ENCODE data around the gene PPP2R2C.

GRCh38 chr4:6348408-6348807, 124.0 kb downstream of the PPP2R2C start:
- TF ChIP-seq CTCF (IDR thresholded peaks at IDR 0.05; ENCODE audit: poor library complexity, severe bottlenecking) (no peak), SMC3 (conservative IDR thresholded peaks at IDR 0.05; ENCODE audit: poor library complexity) (no peak), REST (IDR thresholded peaks at IDR 0.05; ENCODE audit: borderline replicate concordance) (no peak), RAD21 (conservative IDR thresholded peaks at IDR 0.05) (no peak), MXI1 (conservative IDR thresholded peaks at IDR 0.05; ENCODE audit: poor library complexity, severe bottlenecking) (no peak), EZH2 (IDR thresholded peaks at IDR 0.05; ENCODE audit: borderline replicate concordance, insufficient read depth, low read length, poor library complexity, severe bottlenecking) (no peak), TAF1 (IDR thresholded peaks at IDR 0.05; ENCODE audit: low read depth) (no peak), EP300 (conservative IDR thresholded peaks at IDR 0.05; ENCODE audit: poor library complexity, severe bottlenecking) (no peak), POLR2AphosphoS5 (IDR thresholded peaks at IDR 0.05) (no peak)
